ENCODE data around the gene COQ8A. TPM values are rescaled to one million over a fixed set of nuclear protein-coding genes. Genes with fewer than 3 reads are reported as not detected.
A peak's percentile ranks its signal among the peaks of the same experiment; 100 is the strongest.

Gene COQ8A
- total RNA-seq, 4 donors from 2014 or later: 46.0 to 80.5 (median 67.7) TPM

DNA sequence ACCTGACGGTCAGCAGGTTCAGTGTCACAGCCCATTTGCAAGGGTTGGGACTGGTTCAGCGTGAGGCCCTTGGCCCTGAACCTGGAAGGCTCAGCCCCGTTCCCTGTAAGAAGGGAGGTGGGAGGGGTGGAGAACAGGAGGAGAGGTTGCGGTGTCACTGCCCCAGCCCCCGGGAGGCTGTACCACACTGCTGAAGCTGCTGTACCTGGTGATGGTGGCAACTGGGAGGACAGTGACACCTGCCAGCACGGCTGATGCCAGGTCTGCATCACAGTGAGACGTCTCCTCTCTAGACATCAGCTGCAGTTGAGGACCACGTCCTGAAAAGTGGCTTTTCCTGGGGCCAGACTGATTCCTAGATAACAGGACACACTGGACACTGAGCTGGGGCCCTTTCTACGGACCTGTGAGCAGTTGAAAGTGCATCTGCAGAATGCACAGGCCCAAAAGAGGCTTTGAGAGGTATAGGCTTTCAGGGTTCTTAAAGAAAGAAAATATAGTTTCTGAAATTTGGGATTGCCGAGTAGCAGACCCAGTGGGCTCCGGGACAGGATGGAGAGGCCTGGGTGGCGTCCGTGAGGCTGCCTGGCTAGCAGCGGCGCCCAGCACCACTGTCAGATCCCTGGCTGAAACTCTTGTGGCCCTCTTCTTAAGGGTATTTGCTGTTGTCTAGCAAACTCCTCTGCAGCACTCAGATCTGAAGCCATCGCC is 47.7 kb downstream of the COQ8A start:
- Histone ChIP-seq H3K4me1 (peaks cover 28 to 53% (median 39%) of the 10 kb centered on the region in 4 donors), H3K27ac (peak overlapping the region; percentile 82 to 87 (median 86)), H3K27me3 (no peaks in the 10 kb centered on the region), H3K36me3 (peaks cover 0 to 6% (median 0%) of the 10 kb centered on the region in 4 donors), H3K9me3 (no peaks in the 10 kb centered on the region), H3K4me3 (no peak overlapping the region)
- intact Hi-C loops (cut with DNase I; ENCODE audit: low total_unique reads): no loop called here
- WGBS, 2 donors (ENCODE audit: low coverage in 1 of 2): 72% methylated on average over 15 of the region's 16 CpGs; no CpG with 5 or more reads in 1 of the 2 donors
- TF ChIP-seq, protein P1, sequence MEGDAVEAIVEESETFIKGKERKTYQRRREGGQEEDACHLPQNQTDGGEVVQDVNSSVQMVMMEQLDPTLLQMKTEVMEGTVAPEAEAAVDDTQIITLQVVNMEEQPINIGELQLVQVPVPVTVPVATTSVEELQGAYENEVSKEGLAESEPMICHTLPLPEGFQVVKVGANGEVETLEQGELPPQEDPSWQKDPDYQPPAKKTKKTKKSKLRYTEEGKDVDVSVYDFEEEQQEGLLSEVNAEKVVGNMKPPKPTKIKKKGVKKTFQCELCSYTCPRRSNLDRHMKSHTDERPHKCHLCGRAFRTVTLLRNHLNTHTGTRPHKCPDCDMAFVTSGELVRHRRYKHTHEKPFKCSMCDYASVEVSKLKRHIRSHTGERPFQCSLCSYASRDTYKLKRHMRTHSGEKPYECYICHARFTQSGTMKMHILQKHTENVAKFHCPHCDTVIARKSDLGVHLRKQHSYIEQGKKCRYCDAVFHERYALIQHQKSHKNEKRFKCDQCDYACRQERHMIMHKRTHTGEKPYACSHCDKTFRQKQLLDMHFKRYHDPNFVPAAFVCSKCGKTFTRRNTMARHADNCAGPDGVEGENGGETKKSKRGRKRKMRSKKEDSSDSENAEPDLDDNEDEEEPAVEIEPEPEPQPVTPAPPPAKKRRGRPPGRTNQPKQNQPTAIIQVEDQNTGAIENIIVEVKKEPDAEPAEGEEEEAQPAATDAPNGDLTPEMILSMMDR (IDR thresholded peaks at IDR 0.05): no peak
- no peak for TF ChIP-seq EP300 (IDR thresholded peaks at IDR 0.05; ENCODE audit: low read depth)
- TF ChIP-seq POLR2A (IDR thresholded peaks at IDR 0.05): no peak
- no peak for TF ChIP-seq POLR2AphosphoS5 (IDR thresholded peaks at IDR 0.05)
- DNase-seq: no peak
- in situ Hi-C loops (cut with MboI; ENCODE audit: low pct_ligation_motif_present in 1 of 4, low pct_unique_long_range_greater_than_20kb in 1 of 4, low sequenced_read_pairs in 3 of 4): no loop called here

DNA sequence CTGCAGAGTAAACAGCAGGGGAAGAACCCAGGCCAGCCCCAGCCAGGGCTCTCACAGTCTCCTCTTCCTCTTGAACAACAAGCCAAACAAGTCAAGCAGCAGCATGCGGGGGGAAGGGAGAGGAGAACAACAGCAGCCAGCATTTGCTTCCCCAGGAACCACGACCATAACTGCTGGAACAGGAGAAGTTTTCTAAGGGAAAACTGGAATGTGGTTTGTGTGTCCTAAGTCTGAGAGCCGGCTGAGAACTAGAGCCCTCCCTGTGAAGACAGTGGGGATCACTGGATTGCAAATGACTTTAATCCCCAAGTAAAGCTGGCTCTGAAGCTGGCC is 48.2 kb downstream of the COQ8A start:
- peaks cover 28 to 53% (median 39%) of the 10 kb centered on the region in 4 donors for H3K4me1 ChIP-seq
- no peak overlapping the region for H3K4me3 ChIP-seq
- H3K36me3 ChIP-seq: peaks cover 0 to 6% (median 0%) of the 10 kb centered on the region in 4 donors
- H3K9me3 ChIP-seq: no peaks in the 10 kb centered on the region
- peak; percentile 83 for DNase-seq
- TF ChIP-seq, protein P1 (IDR thresholded peaks at IDR 0.05): no peak
- TF ChIP-seq POLR2A (IDR thresholded peaks at IDR 0.05) (no peak), EP300 (IDR thresholded peaks at IDR 0.05; ENCODE audit: low read depth) (no peak), POLR2AphosphoS5 (IDR thresholded peaks at IDR 0.05) (no peak)
- H3K27me3 ChIP-seq: no peaks in the 10 kb centered on the region
- intact Hi-C loops (cut with DNase I; ENCODE audit: low total_unique reads): no loop called here
- WGBS, 2 donors (ENCODE audit: low coverage in 1 of 2): 15% methylated on average over 3 of the region's 3 CpGs; no CpG with 5 or more reads in 1 of the 2 donors
- in situ Hi-C loops (cut with MboI; ENCODE audit: low pct_ligation_motif_present in 1 of 4, low pct_unique_long_range_greater_than_20kb in 1 of 4, low sequenced_read_pairs in 3 of 4): no loop called here
- H3K27ac ChIP-seq: peak overlapping the region; percentile 82 to 87 (median 86)

DNA sequence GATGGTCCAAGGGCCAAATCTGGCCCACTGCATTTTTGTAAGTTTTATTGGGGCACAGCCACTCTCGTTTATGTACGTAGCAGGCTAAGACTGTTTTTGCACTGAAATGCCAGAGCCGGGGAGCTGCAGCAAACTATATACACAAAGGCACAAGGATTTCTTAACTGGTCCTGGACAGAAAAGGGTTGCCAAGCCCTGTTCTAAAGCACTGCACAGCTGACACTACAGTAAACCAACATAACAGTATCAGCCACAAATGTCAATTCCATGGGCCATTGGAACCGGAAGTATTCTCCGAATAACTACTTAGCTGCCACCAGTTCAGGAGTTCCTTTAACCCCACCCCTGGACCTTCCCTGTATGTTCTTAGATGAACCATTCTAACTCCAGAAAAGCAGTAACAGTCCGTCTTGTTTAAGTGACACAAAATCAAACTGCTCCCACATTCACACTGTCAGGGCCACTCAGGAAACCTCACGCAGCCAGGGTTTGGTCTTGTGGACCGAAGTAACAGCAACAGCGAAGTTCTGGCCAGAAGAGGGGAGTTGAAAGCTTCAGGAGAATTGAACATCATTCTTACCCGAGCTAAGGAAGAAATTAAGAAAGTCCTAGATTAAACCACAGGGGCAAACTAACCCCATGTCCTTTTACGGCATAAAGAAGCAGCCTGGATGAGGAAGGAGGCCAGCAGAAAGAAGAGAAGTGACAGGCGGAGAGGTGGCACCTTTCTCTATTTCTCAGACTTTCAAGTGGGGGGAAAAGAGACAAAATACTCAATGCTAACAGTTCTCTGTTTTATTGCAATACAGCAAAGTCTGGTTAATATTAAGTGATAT is 49.2 kb downstream of the COQ8A start:
- H3K4me3 ChIP-seq: no peak overlapping the region
- DNase-seq: no peak
- H3K27ac ChIP-seq: peak overlapping the region; percentile 82 to 87 (median 86)
- no peaks in the 10 kb centered on the region for H3K9me3 ChIP-seq
- TF ChIP-seq EP300 (IDR thresholded peaks at IDR 0.05; ENCODE audit: low read depth): no peak
- TF ChIP-seq POLR2AphosphoS5 (IDR thresholded peaks at IDR 0.05): no peak
- no peak for TF ChIP-seq POLR2A (IDR thresholded peaks at IDR 0.05)
- TF ChIP-seq, protein P1 (IDR thresholded peaks at IDR 0.05): no peak
- H3K4me1 ChIP-seq: peaks cover 28 to 53% (median 39%) of the 10 kb centered on the region in 4 donors
- in situ Hi-C loops (cut with MboI; ENCODE audit: low pct_ligation_motif_present in 1 of 4, low pct_unique_long_range_greater_than_20kb in 1 of 4, low sequenced_read_pairs in 3 of 4) (no loop called here), intact Hi-C loops (cut with DNase I; ENCODE audit: low total_unique reads) (no loop called here)
- H3K27me3 ChIP-seq: no peaks in the 10 kb centered on the region
- H3K36me3 ChIP-seq: peaks cover 0 to 6% (median 0%) of the 10 kb centered on the region in 4 donors
- WGBS, 2 donors (ENCODE audit: low coverage in 1 of 2): 45 to 55% methylated on average over 10 to 12 of the region's 12 CpGs

DNA sequence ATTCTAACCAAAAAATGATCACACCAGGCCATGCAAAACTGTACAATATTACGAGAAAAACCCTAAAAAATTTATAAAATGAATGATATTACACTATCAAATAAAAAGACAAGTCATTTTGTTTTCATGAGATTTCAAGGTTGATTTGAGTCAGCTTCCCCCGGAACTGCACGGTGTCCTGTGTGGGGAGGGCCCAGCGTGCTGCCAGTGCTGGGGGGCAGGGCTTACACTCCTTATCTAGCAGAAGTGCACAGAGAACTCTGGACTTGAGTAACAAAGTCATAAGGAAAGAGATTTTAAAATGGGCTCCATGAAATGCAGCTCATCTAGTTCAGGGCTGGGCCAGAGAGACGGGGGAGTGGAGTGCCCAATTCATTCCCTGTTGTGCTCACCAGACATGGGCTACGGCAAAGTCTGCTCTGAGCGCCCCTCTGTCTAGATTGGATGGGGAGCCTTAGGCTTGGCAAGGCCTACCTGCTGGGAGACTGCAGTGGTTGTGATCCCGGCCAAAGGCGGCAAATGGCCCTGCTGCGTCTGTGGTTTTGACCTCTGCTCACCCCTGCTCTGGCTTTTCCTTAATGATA is 50.1 kb downstream of the COQ8A start:
- in situ Hi-C loops (cut with MboI; ENCODE audit: low pct_ligation_motif_present in 1 of 4, low pct_unique_long_range_greater_than_20kb in 1 of 4, low sequenced_read_pairs in 3 of 4): no loop called here
- WGBS, 2 donors (ENCODE audit: low coverage in 1 of 2): 33 to 46% methylated on average over 3 to 10 of the region's 10 CpGs

More for the DNA sequence above, 50.1 kb downstream of the COQ8A start:
- TF ChIP-seq POLR2A (IDR thresholded peaks at IDR 0.05): peak; percentile 27
- peak in 2 of 3 donors; percentile 46 to 47 for TF ChIP-seq POLR2AphosphoS5 (IDR thresholded peaks at IDR 0.05)
- TF ChIP-seq, protein P1 (IDR thresholded peaks at IDR 0.05): no peak
- no peaks in the 10 kb centered on the region for H3K9me3 ChIP-seq
- peaks cover 28 to 53% (median 39%) of the 10 kb centered on the region in 4 donors for H3K4me1 ChIP-seq
- H3K27ac ChIP-seq: peak overlapping the region; percentile 82 to 87 (median 86)
- DNase-seq: peak; percentile 81
- H3K36me3 ChIP-seq: peaks cover 0 to 6% (median 0%) of the 10 kb centered on the region in 4 donors
- intact Hi-C loops (cut with DNase I; ENCODE audit: low total_unique reads): no loop called here
- H3K27me3 ChIP-seq: no peaks in the 10 kb centered on the region
- H3K4me3 ChIP-seq: no peak overlapping the region
